Activated naive CD8-positive, alpha-beta T cell treated with anti-CD3 and anti-CD28 coated beads for 36 hours (primary cell): ENCODE measurements around the gene SREBF2. TPM values are rescaled to one million over a fixed set of nuclear protein-coding genes. Genes with fewer than 3 reads are reported as not detected.
"Not testable (repeated sequence)": the region's sequence is repeated elsewhere in the genome, so short reads cannot be mapped to it uniquely, and the experiment has no call there.

Source experiments
- DNase-seq: peaks from one replicate; pipeline ENCODE4 v3.0.0; 2021
- H3K27ac Mint-ChIP-seq: one replicate; pipeline ENCODE4 v1.8.0; 2022; ENCODE audit warnings: mild to moderate bottlenecking, moderate library complexity, mixed read lengths
- H3K27me3 Mint-ChIP-seq: one replicate; pipeline ENCODE4 v1.8.0; 2022; ENCODE audit warnings: mild to moderate bottlenecking, mixed read lengths
- H3K36me3 Mint-ChIP-seq: one replicate; pipeline ENCODE4 v1.8.0; 2021; ENCODE audit warnings: mild to moderate bottlenecking, mixed read lengths
- H3K4me1 Mint-ChIP-seq: one replicate; pipeline ENCODE4 v1.8.0; 2021; ENCODE audit warnings: mixed read lengths
- H3K4me3 Mint-ChIP-seq: one replicate; pipeline ENCODE4 v1.8.0; 2022; ENCODE audit warnings: mild to moderate bottlenecking, moderate library complexity, mixed read lengths
- H3K9me3 Mint-ChIP-seq: one replicate; pipeline ENCODE4 v1.8.0; 2022; ENCODE audit warnings: mixed read lengths
- total RNA-seq, 2 experiments: library from RNA; stranded (reverse); gene quantifications; one replicate each; pipeline ENCODE4 v1.2.3, GENCODE V29; 2021

Gene SREBF2
- total RNA-seq, 2 experiments from 2014 or later = 68.1 to 74.8 TPM

GRCh38 chr22:41830174-41830573 lies 2.7 kb upstream of the SREBF2 start:
- H3K4me1 Mint-ChIP-seq = peaks cover 23% of the 10 kb centered on the region
- H3K9me3 Mint-ChIP-seq = peaks cover 5% of the 10 kb centered on the region
- H3K4me3 Mint-ChIP-seq = no peak overlapping the region
- DNase-seq = no peak
- H3K36me3 Mint-ChIP-seq = peaks cover 30% of the 10 kb centered on the region
- no peak overlapping the region for H3K27ac Mint-ChIP-seq
- no peaks in the 10 kb centered on the region for H3K27me3 Mint-ChIP-seq

- H3K4me3 Mint-ChIP-seq = peak overlapping the region; percentile 95
- peaks cover 5% of the 10 kb centered on the region for H3K9me3 Mint-ChIP-seq
- peaks cover 26% of the 10 kb centered on the region for H3K4me1 Mint-ChIP-seq
- peak overlapping the region; percentile 99 for H3K27ac Mint-ChIP-seq
- H3K27me3 Mint-ChIP-seq = no peaks in the 10 kb centered on the region
- H3K36me3 Mint-ChIP-seq = peaks cover 36% of the 10 kb centered on the region
- DNase-seq = no peak
Measured at GRCh38 chr22:41831383-41831782, 1.5 kb upstream of the SREBF2 start.

GRCh38 chr22:41831828-41832552 lies 915 bp upstream of the SREBF2 start:
- Mint-ChIP-seq H3K4me3 (peak overlapping the region; percentile 95), H3K4me1 (peaks cover 32% of the 10 kb centered on the region)

GRCh38 chr22:41833369-41834004 lies 582 bp downstream of the SREBF2 start:
- Mint-ChIP-seq H3K9me3 (peaks cover 5% of the 10 kb centered on the region), H3K27me3 (no peaks in the 10 kb centered on the region), H3K27ac (peak overlapping the region; percentile 85), H3K4me1 (peaks cover 37% of the 10 kb centered on the region), H3K36me3 (peaks cover 54% of the 10 kb centered on the region), H3K4me3 (peak overlapping the region; percentile 96)
- peak; percentile 54 for DNase-seq

More at GRCh38 chr22:41831828-41832552, 915 bp upstream of the SREBF2 start:
- H3K27me3 Mint-ChIP-seq = no peaks in the 10 kb centered on the region
- H3K27ac Mint-ChIP-seq = peak overlapping the region; percentile 99
- H3K9me3 Mint-ChIP-seq = peaks cover 5% of the 10 kb centered on the region
- H3K36me3 Mint-ChIP-seq = peaks cover 42% of the 10 kb centered on the region
- no peak for DNase-seq

GRCh38 chr22:41834005-41834944 lies 1.4 kb downstream of the SREBF2 start:
- DNase-seq = no peak
- peaks cover 60% of the 10 kb centered on the region for H3K36me3 Mint-ChIP-seq
- no peaks in the 10 kb centered on the region for H3K27me3 Mint-ChIP-seq
- peaks cover 5% of the 10 kb centered on the region for H3K9me3 Mint-ChIP-seq
- peaks cover 38% of the 10 kb centered on the region for H3K4me1 Mint-ChIP-seq
- H3K27ac Mint-ChIP-seq = peak overlapping the region; percentile 85
- peak overlapping the region; percentile 96 for H3K4me3 Mint-ChIP-seq

- not testable (repeated sequence) for H3K27me3 Mint-ChIP-seq, DNase-seq, H3K9me3 Mint-ChIP-seq, H3K4me3 Mint-ChIP-seq, H3K27ac Mint-ChIP-seq
- H3K36me3 Mint-ChIP-seq = peaks cover 64% of the 10 kb centered on the region
- H3K4me1 Mint-ChIP-seq = peaks cover 43% of the 10 kb centered on the region
Measured at GRCh38 chr22:41835462-41835861, 2.6 kb downstream of the SREBF2 start.

- no peak for DNase-seq
Measured at GRCh38 chr22:41836551-41836950, 3.6 kb downstream of the SREBF2 start.

GRCh38 chr22:41838842-41839618 lies 6.1 kb downstream of the SREBF2 start:
- no peak for DNase-seq
- Mint-ChIP-seq H3K36me3 (peaks cover 55% of the 10 kb centered on the region), H3K9me3 (no peaks in the 10 kb centered on the region), H3K4me1 (peaks cover 44% of the 10 kb centered on the region), H3K4me3 (no peak overlapping the region), H3K27me3 (no peaks in the 10 kb centered on the region), H3K27ac (no peak overlapping the region)

More at GRCh38 chr22:41836551-41836950, 3.6 kb downstream of the SREBF2 start:
- Mint-ChIP-seq H3K9me3 (peaks cover 1% of the 10 kb centered on the region), H3K4me3 (no peak overlapping the region), H3K27me3 (no peaks in the 10 kb centered on the region), H3K36me3 (peaks cover 64% of the 10 kb centered on the region), H3K4me1 (peaks cover 42% of the 10 kb centered on the region), H3K27ac (no peak overlapping the region)

- DNase-seq = no peak
- H3K36me3 Mint-ChIP-seq = peaks cover 48% of the 10 kb centered on the region
- no peak overlapping the region for H3K4me3 Mint-ChIP-seq
- no peaks in the 10 kb centered on the region for H3K9me3 Mint-ChIP-seq
- peaks cover 41% of the 10 kb centered on the region for H3K4me1 Mint-ChIP-seq
- no peak overlapping the region for H3K27ac Mint-ChIP-seq
- H3K27me3 Mint-ChIP-seq = no peaks in the 10 kb centered on the region
Measured at GRCh38 chr22:41840216-41840615, 7.3 kb downstream of the SREBF2 start.

GRCh38 chr22:41841085-41841712 lies 8.3 kb downstream of the SREBF2 start:
- Mint-ChIP-seq H3K27me3 (no peaks in the 10 kb centered on the region), H3K9me3 (no peaks in the 10 kb centered on the region), H3K4me3 (no peak overlapping the region), H3K36me3 (peaks cover 41% of the 10 kb centered on the region), H3K27ac (no peak overlapping the region), H3K4me1 (peaks cover 49% of the 10 kb centered on the region)
- DNase-seq = no peak

GRCh38 chr22:41842996-41843970 lies 10.4 kb downstream of the SREBF2 start:
- Mint-ChIP-seq H3K4me3 (no peak overlapping the region), H3K4me1 (peaks cover 44% of the 10 kb centered on the region), H3K9me3 (no peaks in the 10 kb centered on the region)

GRCh38 chr22:41844036-41844435 lies 11.1 kb downstream of the SREBF2 start:
- no peak for DNase-seq
- Mint-ChIP-seq H3K27me3 (no peaks in the 10 kb centered on the region), H3K9me3 (no peaks in the 10 kb centered on the region), H3K27ac (no peak overlapping the region), H3K4me3 (no peak overlapping the region), H3K4me1 (peaks cover 47% of the 10 kb centered on the region), H3K36me3 (peaks cover 18% of the 10 kb centered on the region)

More at GRCh38 chr22:41842996-41843970, 10.4 kb downstream of the SREBF2 start:
- peaks cover 24% of the 10 kb centered on the region for H3K36me3 Mint-ChIP-seq
- peak overlapping the region; percentile 38 for H3K27ac Mint-ChIP-seq
- no peak for DNase-seq
- no peaks in the 10 kb centered on the region for H3K27me3 Mint-ChIP-seq

- Mint-ChIP-seq H3K36me3 (peaks cover 14% of the 10 kb centered on the region), H3K9me3 (no peaks in the 10 kb centered on the region)
Measured at GRCh38 chr22:41844513-41844912, 11.6 kb downstream of the SREBF2 start.

More at GRCh38 chr22:41844513-41844912, 11.6 kb downstream of the SREBF2 start:
- Mint-ChIP-seq H3K27ac (no peak overlapping the region), H3K4me1 (peaks cover 46% of the 10 kb centered on the region), H3K27me3 (no peaks in the 10 kb centered on the region), H3K4me3 (no peak overlapping the region)
- no peak for DNase-seq
